Activated CD8-positive, alpha-beta memory T cell treated with anti-CD3 and anti-CD28 coated beads for 4 hours (primary cell): ENCODE measurements around the gene RSPH9.
A peak's percentile ranks its signal among the peaks of the same experiment; 100 is the strongest.
"Not testable (repeated sequence)": the region's sequence is repeated elsewhere in the genome, so short reads cannot be mapped to it uniquely, and the experiment has no call there.

Source experiments
- DNase-seq, 2 donors: peaks; one replicate each; pipeline ENCODE4 v3.0.0-alpha.2; 2020; ENCODE audit warnings: low read depth in 2 of 2

The RSPH9 gene

GRCh38 chr6:43687079-43687436, 42.2 kb downstream of the RSPH9 start:
- DNase-seq: no peak

GRCh38 chr6:43687437-43688347, 42.9 kb downstream of the RSPH9 start, which contains the start of gene MRPS18A:
MRPS18A (minus strand) TSS chr6:43687791; CDS start chr6:43687779, 12 bp downstream.
- DNase-seq: peak; percentile 53 to 59

GRCh38 chr6:43689421-43689820, 44.6 kb downstream of the RSPH9 start:
- DNase-seq: no peak

GRCh38 chr6:43695215-43695966, 50.6 kb downstream of the RSPH9 start:
- no peak for DNase-seq

- DNase-seq: no peak
Measured at GRCh38 chr6:43695967-43696291, 51.1 kb downstream of the RSPH9 start.

GRCh38 chr6:43697421-43697820, 52.6 kb downstream of the RSPH9 start:
- no peak for DNase-seq

GRCh38 chr6:43698584-43699349, 53.9 kb downstream of the RSPH9 start:
- no peak for DNase-seq

- no peak for DNase-seq
Measured at GRCh38 chr6:43699564-43700186, 54.8 kb downstream of the RSPH9 start.

GRCh38 chr6:43700939-43701560, 56.2 kb downstream of the RSPH9 start:
- not testable (repeated sequence) for DNase-seq

GRCh38 chr6:43702171-43702533, 57.3 kb downstream of the RSPH9 start:
- DNase-seq: no peak

- no peak for DNase-seq
Measured at GRCh38 chr6:43702534-43703440, 58.0 kb downstream of the RSPH9 start.

- DNase-seq: no peak
Measured at GRCh38 chr6:43703512-43704429, 58.9 kb downstream of the RSPH9 start.

GRCh38 chr6:43705996-43706395, 61.2 kb downstream of the RSPH9 start:
- no peak for DNase-seq

- no peak for DNase-seq
Measured at GRCh38 chr6:43706788-43707187, 62.0 kb downstream of the RSPH9 start.

- DNase-seq: no peak
Measured at GRCh38 chr6:43707269-43707668, 62.4 kb downstream of the RSPH9 start.

- DNase-seq: no peak
Measured at GRCh38 chr6:43707767-43708166, 62.9 kb downstream of the RSPH9 start.

GRCh38 chr6:43708860-43709653, 64.2 kb downstream of the RSPH9 start:
- no peak for DNase-seq

GRCh38 chr6:43709654-43710303, 64.9 kb downstream of the RSPH9 start:
- DNase-seq: no peak
